DOHH2 (cell line): ENCODE results near the gene GATAD2A.

Experiments
- H3F3A ChIP-seq: fragments of 200-600 bp; sonication (generic), shearing (Covaris generic); 2 replicates; pipeline ENCODE4 v1.6.0; 2016; ENCODE audit warnings: antibody characterized with exemption, mild to moderate bottlenecking; ENCODE audit not compliant: control insufficient read depth, insufficient read depth
- H3K27ac ChIP-seq: fragments of 200-600 bp; sonication (generic); 2 replicates; pipeline ENCODE4 v1.5.1; 2014; ENCODE audit warnings: low read depth, mild to moderate bottlenecking, low read length, moderate library complexity
- H3K27me3 ChIP-seq: fragments of 200-600 bp; sonication (generic); 2 replicates; pipeline ENCODE4 v1.6.1; 2014; ENCODE audit warnings: mild to moderate bottlenecking, low read length, mixed read lengths; ENCODE audit not compliant: control insufficient read depth
- H3K36me3 ChIP-seq: fragments of 200-600 bp; sonication (generic); 2 replicates; pipeline ENCODE4 v1.6.1; 2014; ENCODE audit warnings: mild to moderate bottlenecking, low read length, moderate library complexity, mixed read lengths; ENCODE audit not compliant: control insufficient read depth
- H3K4me1 ChIP-seq: fragments of 200-600 bp; sonication (generic); 2 replicates; pipeline ENCODE4 v1.6.1; 2014; ENCODE audit warnings: mild to moderate bottlenecking, low read length, mixed read lengths; ENCODE audit not compliant: control insufficient read depth
- H3K4me2 ChIP-seq: fragments of 200-600 bp; sonication (generic); 2 replicates; pipeline ENCODE4 v1.6.0; 2014; ENCODE audit warnings: mild to moderate bottlenecking, low read length, moderate library complexity
- H3K4me3 ChIP-seq: fragments of 200-600 bp; sonication (generic); 2 replicates; pipeline ENCODE4 v1.5.1; 2014; ENCODE audit warnings: mild to moderate bottlenecking, low read length, mixed read lengths
- H3K79me2 ChIP-seq: fragments of 200-600 bp; sonication (generic); 2 replicates; pipeline ENCODE4 v1.6.1; 2014; ENCODE audit warnings: mild to moderate bottlenecking, low read length, mixed read lengths; ENCODE audit not compliant: control insufficient read depth
- H3K9me2 ChIP-seq: fragments of 200-600 bp; sonication (generic); replicated peaks from 2 replicates; pipeline ENCODE4 v1.6.1; 2014; ENCODE audit warnings: mild to moderate bottlenecking, low read length, mixed read lengths; ENCODE audit not compliant: control insufficient read depth
- H3K9me3 ChIP-seq: fragments of 200-600 bp; sonication (generic); 2 replicates; pipeline ENCODE4 v1.6.1; 2014; ENCODE audit warnings: antibody characterized with exemption, low read length, mixed read lengths; ENCODE audit not compliant: control insufficient read depth, insufficient read depth
- H4K20me1 ChIP-seq: fragments of 200-600 bp; sonication (generic); 2 replicates; pipeline ENCODE4 v1.6.0; 2014; ENCODE audit warnings: low read depth, mild to moderate bottlenecking, antibody characterized with exemption, low read length, moderate library complexity; ENCODE audit not compliant: control insufficient read depth, insufficient read depth
- EZH2phosphoT487 ChIP-seq: fragments of 200-600 bp; sonication (generic); IDR thresholded peaks from 2 replicates; pipeline ENCODE4 v1.6.1; 2017; ENCODE audit warnings: borderline replicate concordance, mild to moderate bottlenecking, antibody characterized with exemption, low read length, moderate library complexity, mixed read lengths
- TF ChIP-seq, protein P1 (sequence below): fragments of 200-600 bp; sonication (generic); IDR thresholded peaks from one replicate; pipeline ENCODE4 v1.5.1; 2014; ENCODE audit warnings: antibody characterized with exemption, mild to moderate bottlenecking, low read depth, low read length; ENCODE audit not compliant: poor library complexity, severe bottlenecking

Gene GATAD2A

DNA sequence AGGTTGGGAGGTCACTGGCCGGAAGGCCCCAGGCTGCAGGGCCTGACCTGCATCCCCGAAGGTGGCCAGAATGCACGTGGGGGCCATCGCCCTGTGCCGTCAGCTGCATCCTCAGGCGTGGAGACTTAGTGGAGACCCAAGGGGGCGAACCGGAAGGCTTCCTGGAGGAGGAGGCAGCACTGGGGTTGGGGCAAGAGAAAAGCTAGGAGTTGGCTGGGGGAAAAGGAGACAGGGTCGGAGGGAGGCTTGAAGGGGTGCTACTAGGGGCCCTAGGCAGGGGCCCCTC lies 121.8 kb downstream of the GATAD2A start:
- Histone ChIP-seq H3K79me2 (peaks cover 42% of the 10 kb centered on the region), H3K4me2 (peak overlapping the region; percentile 99), H3K4me3 (no peak overlapping the region), H3K27me3 (no peaks in the 10 kb centered on the region), H3K9me3 (no peaks in the 10 kb centered on the region), H3K36me3 (peaks cover 65% of the 10 kb centered on the region), H3F3A (peaks cover 15% of the 10 kb centered on the region), H3K4me1 (peaks cover 55% of the 10 kb centered on the region), H3K9me2 (no peaks in the 10 kb centered on the region), H3K27ac (peak overlapping the region; percentile 82), H4K20me1 (no peaks in the 10 kb centered on the region)
- TF ChIP-seq EZH2phosphoT487, result no peak
- TF ChIP-seq, protein P1, sequence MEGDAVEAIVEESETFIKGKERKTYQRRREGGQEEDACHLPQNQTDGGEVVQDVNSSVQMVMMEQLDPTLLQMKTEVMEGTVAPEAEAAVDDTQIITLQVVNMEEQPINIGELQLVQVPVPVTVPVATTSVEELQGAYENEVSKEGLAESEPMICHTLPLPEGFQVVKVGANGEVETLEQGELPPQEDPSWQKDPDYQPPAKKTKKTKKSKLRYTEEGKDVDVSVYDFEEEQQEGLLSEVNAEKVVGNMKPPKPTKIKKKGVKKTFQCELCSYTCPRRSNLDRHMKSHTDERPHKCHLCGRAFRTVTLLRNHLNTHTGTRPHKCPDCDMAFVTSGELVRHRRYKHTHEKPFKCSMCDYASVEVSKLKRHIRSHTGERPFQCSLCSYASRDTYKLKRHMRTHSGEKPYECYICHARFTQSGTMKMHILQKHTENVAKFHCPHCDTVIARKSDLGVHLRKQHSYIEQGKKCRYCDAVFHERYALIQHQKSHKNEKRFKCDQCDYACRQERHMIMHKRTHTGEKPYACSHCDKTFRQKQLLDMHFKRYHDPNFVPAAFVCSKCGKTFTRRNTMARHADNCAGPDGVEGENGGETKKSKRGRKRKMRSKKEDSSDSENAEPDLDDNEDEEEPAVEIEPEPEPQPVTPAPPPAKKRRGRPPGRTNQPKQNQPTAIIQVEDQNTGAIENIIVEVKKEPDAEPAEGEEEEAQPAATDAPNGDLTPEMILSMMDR, result no peak

DNA sequence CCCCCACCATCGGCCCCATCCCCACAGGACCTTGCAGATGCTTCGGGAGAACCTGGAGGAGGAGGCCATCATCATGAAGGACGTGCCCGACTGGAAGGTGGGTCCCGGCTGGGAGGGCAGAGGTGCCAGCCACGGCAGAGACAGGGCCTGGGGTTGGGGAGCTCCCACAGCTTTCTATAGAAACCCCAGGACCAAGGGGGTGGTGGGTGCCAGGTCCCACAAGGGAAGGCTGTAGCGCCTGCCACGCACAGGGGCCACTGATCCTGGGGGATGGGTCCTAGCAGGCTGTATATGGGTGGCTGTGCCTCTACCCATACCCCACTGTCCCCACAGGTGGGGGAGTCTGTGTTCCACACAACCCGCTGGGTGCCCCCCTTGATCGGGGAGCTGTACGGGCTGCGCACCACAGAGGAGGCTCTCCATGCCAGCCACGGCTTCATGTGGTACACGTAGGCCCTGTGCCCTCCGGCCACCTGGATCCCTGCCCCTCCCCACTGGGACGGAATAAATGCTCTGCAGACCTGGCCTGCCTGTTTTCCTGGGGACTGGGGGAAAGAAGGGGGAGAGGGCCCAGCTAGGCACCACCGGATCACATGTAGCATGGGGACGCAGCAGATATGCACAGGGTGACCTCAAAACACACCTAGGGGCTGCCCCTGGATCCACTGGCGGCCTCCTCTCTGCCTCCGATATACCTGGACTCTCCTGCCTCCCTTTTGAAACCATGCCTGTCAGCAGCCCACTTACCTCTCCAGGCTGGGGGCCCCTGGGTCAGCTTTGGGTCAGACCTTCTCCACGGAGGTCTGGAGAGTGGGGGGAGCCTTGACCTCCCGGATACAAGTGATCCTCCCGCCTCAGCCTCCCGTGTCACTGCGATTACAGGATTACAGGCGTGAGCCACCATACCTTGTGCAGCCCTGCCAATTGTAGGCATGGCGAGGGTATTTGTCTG lies 122.5 kb downstream of the GATAD2A start:
- H3K36me3 ChIP-seq, result peaks cover 61% of the 10 kb centered on the region
- H3K27ac ChIP-seq, result no peak overlapping the region
- peaks cover 55% of the 10 kb centered on the region for H3K4me1 ChIP-seq

DNA sequence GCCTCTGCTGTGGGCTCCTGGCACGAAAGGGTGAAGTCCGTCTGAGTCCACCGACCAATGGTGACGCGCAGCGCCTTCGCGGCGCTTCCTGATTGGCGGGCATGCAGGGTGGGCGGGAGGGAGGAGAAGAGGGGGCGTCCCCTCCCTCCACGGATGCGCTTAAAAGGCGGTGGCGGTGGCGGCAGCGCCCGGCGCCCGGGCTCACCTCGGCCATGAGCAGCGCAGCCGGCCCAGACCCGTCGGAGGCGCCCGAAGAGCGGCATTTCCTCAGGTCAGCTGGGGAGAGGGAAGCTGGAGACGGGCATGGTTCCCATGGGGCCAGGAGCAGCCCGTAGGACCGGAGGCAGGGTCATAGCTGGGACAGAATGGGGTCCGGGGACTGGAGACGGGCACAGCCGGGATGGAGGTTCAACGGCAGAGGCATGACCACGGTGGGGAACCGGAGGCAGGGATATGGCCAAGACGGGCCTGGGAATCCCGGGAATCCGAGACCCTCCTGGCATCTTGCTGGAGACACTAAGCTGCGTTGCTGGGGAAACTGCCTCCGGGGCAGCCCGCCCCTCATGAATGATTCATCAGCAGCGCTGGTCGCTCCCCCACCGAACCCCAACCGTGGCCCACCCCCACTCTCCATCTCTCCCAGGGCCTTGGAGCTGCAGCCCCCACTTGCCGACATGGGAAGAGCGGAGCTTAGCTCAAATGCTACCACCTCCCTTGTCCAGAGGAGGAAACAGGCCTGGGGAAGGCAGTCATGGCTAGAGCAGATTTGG lies 123.4 kb downstream of the GATAD2A start, which contains the start of gene YJEFN3:
YJEFN3 (plus strand) TSS at position 191 of the 770 bp plus-strand sequence; CDS start at position 213, 22 bp downstream.
- Histone ChIP-seq H3K4me2 (no peak within 1 kb of the TSS), H3K27me3 (no peaks in the 10 kb centered on the region), H3K4me1 (peaks cover 46% of the 10 kb centered on the region), H4K20me1 (no peaks in the 10 kb centered on the region), H3F3A (peaks cover 10% of the 10 kb centered on the region), H3K9me3 (no peaks in the 10 kb centered on the region), H3K4me3 (no peak within 1 kb of the TSS), H3K9me2 (no peaks in the 10 kb centered on the region), H3K36me3 (peaks cover 53% of the 10 kb centered on the region), H3K79me2 (peaks cover 27% of the 10 kb centered on the region), H3K27ac (no peak within 1 kb of the TSS)
- TF ChIP-seq EZH2phosphoT487, result no peak
- TF ChIP-seq, protein P1, result no peak

More for the DNA sequence above, 122.5 kb downstream of the GATAD2A start:
- TF ChIP-seq, protein P1, result no peak
- TF ChIP-seq EZH2phosphoT487, result no peak
- Histone ChIP-seq H3K9me3 (no peaks in the 10 kb centered on the region), H3K27me3 (no peaks in the 10 kb centered on the region), H3K9me2 (no peaks in the 10 kb centered on the region), H3F3A (peaks cover 12% of the 10 kb centered on the region), H3K4me3 (no peak overlapping the region), H3K79me2 (peaks cover 36% of the 10 kb centered on the region), H3K4me2 (no peak overlapping the region), H4K20me1 (no peaks in the 10 kb centered on the region)
